Prostate gland (tissue), 2 donors: Measurements from ENCODE around the gene ZFP28. TPM values are rescaled to one million over a fixed set of nuclear protein-coding genes. Genes with fewer than 3 reads are reported as not detected.

Source experiments
- DNase-seq: peaks from one replicate; pipeline ENCODE4 v3.0.0-alpha.2; 2019; ENCODE audit warnings: low spot score
- H3K27ac ChIP-seq, 2 donors: fragments of 200-600 bp; sonication (generic); 2 replicates each; pipeline ENCODE4 v1.5.1; 2017 to 2019
- H3K27me3 ChIP-seq: fragments of 200-600 bp; sonication (generic); replicated peaks from 2 replicates; pipeline ENCODE4 v1.5.1; 2019; ENCODE audit not compliant: insufficient read depth
- H3K36me3 ChIP-seq, 2 donors: fragments of 200-600 bp; sonication (generic); 1 replicate in 1 of 2; 2 replicates in 1 of 2; pipeline versions ENCODE4 v1.5.1 to v1.8.1; 2017 to 2019
- H3K4me1 ChIP-seq: fragments of 200-600 bp; sonication (generic); replicated peaks from 2 replicates; pipeline ENCODE4 v1.5.1; 2019
- H3K4me3 ChIP-seq, 2 donors: fragments of 200-600 bp; sonication (generic); 2 replicates each; pipeline ENCODE4 v1.5.1; 2017 to 2019
- H3K9me3 ChIP-seq: fragments of 200-600 bp; sonication (generic); 2 replicates; pipeline ENCODE4 v1.5.1; 2017
- CTCF ChIP-seq, 4 experiments: fragments of 200-600 bp in 2 of 4; fragments of 450-650 bp in 2 of 4; sonication (generic) in 2 of 4; IDR thresholded peaks; 1 replicate in 3 of 4; 2 replicates in 1 of 4; pipeline ENCODE4 v1.5.1; 2016 to 2019; ENCODE audit warnings: antibody characterized with exemption in 4 of 4, mild to moderate bottlenecking in 2 of 4, moderate library complexity in 2 of 4
- POLR2A ChIP-seq: fragments of 450-650 bp; IDR thresholded peaks from one replicate; pipeline ENCODE4 v1.6.1; 2016; ENCODE audit warnings: antibody characterized with exemption, mild to moderate bottlenecking
- POLR2AphosphoS5 ChIP-seq: sonication (generic); formaldehyde crosslinking; IDR thresholded peaks from one replicate; pipeline ENCODE4 v1.6.1; 2017; ENCODE audit warnings: antibody characterized with exemption
- WGBS: methylation state at CpG from one replicate; pipeline ENCODE4 v1.1.5; 2018; 5-methylcytosine and 5-hydroxymethylcytosine counted together
- intact Hi-C: fragments of 100-400 bp; cut with DNase I; formaldehyde crosslinking; loops from one replicate; pipeline ENCODE4 v1.14.2; 2022
- total RNA-seq, 2 donors: library from RNA; depleted of rRNA; stranded (reverse); fragments of >200 nt; gene quantifications; one replicate each; pipeline ENCODE4 v1.1.0, GENCODE V29; 2016

ZFP28 gene
- total RNA-seq, 2 donors from 2014 or later = 3.7 to 17.8 TPM

- Histone ChIP-seq H3K9me3 (peaks cover 4% of the 10 kb centered on the region), H3K4me1 (no peaks in the 10 kb centered on the region), H3K36me3 (peaks cover 12 to 30% of the 10 kb centered on the region in 2 donors), H3K27ac (no peak overlapping the region), H3K27me3 (no peaks in the 10 kb centered on the region), H3K4me3 (no peak overlapping the region)
- DNase-seq = no peak
- intact Hi-C loops = no loop called here
- WGBS = 53% methylated on average over 6 of the region's 6 CpGs
- TF ChIP-seq CTCF (IDR thresholded peaks at IDR 0.05) (no peak), POLR2AphosphoS5 (no peak), POLR2A (no peak)
Measured at GRCh38 chr19:56547535-56547934, 8.8 kb downstream of the ZFP28 start.

- peaks cover 12 to 26% of the 10 kb centered on the region in 2 donors for H3K36me3 ChIP-seq
- DNase-seq = no peak
- H3K4me1 ChIP-seq = no peaks in the 10 kb centered on the region
- WGBS = 91% methylated on average over 6 of the region's 6 CpGs
- intact Hi-C loops = no loop called here
- H3K27me3 ChIP-seq = no peaks in the 10 kb centered on the region
- H3K9me3 ChIP-seq = peaks cover 14% of the 10 kb centered on the region
- no peak overlapping the region for H3K27ac ChIP-seq
- no peak for TF ChIP-seq POLR2A
- TF ChIP-seq CTCF (IDR thresholded peaks at IDR 0.05) = no peak
- no peak for TF ChIP-seq POLR2AphosphoS5
- no peak overlapping the region for H3K4me3 ChIP-seq
Measured at GRCh38 chr19:56554272-56554869, 15.6 kb downstream of the ZFP28 start.

- H3K27ac ChIP-seq = no peak overlapping the region
- intact Hi-C loops = no loop called here
- TF ChIP-seq POLR2A (no peak), POLR2AphosphoS5 (no peak), CTCF (IDR thresholded peaks at IDR 0.05) (no peak)
- H3K4me3 ChIP-seq = no peak overlapping the region
- H3K36me3 ChIP-seq = no peaks in the 10 kb centered on the region
- H3K9me3 ChIP-seq = peaks cover 14% of the 10 kb centered on the region
- 97% methylated on average over 2 of the region's 2 CpGs for WGBS
- H3K4me1 ChIP-seq = no peaks in the 10 kb centered on the region
- H3K27me3 ChIP-seq = no peaks in the 10 kb centered on the region
- DNase-seq = no peak
Measured at GRCh38 chr19:56562766-56563165, 24.0 kb downstream of the ZFP28 start.

GRCh38 chr19:56566904-56567273 is 28.1 kb downstream of the ZFP28 start:
- H3K36me3 ChIP-seq = peaks cover 0 to 10% of the 10 kb centered on the region in 2 donors
- H3K9me3 ChIP-seq = peaks cover 7% of the 10 kb centered on the region
- peak; percentile 22 for DNase-seq
- WGBS = under 1% methylated on average over 18 of the region's 23 CpGs
- intact Hi-C loops = loop anchor here (1.0 kb wide), 1 partner anchor 29 kb away; the partner anchor contains the start of gene ZFP28
- H3K4me1 ChIP-seq = no peaks in the 10 kb centered on the region
- no peak for TF ChIP-seq CTCF (IDR thresholded peaks at IDR 0.05)
- TF ChIP-seq POLR2AphosphoS5 = no peak
- no peak for TF ChIP-seq POLR2A
- H3K27ac ChIP-seq = peak overlapping the region; percentile 69 to 78
- H3K4me3 ChIP-seq = peak overlapping the region; percentile 70 to 87
- H3K27me3 ChIP-seq = no peaks in the 10 kb centered on the region
